Measurements from ENCODE around the gene RTP5.
"Not testable (repeated sequence)": the region's sequence is repeated elsewhere in the genome, so short reads cannot be mapped to it uniquely, and the experiment has no call there.

RTP5 gene

DNA sequence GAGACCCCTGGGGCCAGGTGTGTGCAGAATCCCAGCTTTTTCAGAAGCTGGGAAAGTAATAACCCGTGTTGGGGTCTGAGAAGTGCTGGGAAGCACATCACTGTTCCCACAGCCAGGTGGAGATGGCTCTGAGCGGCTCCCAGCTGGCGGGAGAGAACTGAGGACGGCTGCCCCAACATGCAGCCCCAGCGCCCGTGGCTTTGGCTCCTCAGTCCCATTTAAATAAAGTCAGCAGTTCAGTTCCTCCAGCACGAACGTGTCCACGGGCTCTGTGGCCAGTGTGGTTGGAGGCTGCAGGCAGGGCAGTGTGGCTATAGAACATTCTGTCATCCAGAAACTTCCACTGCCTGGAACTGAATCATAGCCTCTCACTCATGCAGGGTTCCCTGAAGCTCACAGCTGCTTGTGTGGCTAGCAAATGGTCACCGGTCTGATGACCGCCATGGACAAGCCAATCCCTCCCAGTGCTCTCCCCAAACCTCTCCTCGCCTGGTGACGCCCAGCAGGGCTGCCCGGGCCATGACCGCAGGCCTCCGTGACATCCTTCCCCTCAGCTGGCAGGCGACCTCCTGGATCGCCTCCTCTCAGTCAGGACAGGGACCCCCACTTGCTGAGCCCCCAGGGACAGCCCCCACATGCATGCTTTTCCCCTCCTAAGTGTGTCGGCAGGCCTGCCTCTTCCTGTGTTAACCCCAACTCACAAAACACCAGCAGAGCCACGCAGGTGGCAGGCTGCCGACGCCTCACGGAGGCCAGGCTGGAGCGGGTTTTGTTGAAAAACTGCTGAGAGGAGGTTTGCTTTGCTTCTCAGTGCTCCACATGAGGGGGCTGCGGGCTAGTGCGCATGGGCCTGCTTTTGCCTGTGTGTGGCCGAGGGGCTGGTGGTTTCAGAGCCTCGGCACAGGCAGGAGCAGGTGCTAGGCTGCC, 1.3 kb downstream of the RTP5 start:
- no peak for DNase-seq (ENCODE audit: low read depth)

DNA sequence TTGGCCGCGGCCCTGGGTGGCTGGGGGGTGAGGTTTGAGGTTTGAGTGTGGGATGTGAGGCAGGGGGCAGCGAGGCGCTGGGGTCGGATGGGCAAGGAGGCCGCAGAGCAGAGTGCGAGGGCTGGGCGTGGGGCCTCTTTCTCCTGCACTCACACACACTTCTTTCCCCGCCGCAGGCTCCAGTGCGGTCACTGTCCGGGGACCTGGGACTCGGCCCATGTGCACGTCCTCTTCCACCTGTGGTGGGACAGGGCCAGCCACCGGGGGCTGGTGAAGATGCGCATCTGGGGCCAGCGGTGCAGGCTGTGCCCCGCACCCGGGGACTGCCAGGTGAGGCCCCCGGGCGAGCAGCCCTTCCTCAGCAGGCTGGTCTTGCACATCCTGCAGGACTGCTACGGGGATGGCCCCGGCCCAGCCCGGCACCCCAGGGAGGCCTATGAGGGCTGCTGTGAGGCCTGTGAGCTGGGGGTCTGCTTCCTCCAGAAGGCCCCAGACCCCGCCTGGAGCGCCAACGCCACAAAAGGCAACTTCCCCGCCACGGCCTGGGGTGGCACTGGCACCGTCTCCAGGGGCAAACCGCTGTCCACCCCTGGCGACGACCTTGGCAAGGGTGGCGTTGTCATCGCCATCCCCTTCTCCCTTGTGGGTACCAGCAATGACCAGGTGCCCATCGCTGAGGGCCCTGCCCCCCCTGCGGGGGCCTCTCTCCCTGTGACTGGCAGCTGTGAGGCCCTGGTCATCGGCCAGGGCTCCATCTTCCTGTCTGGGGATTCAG, 2.2 kb downstream of the RTP5 start:
- no peak for DNase-seq (ENCODE audit: low read depth)

DNA sequence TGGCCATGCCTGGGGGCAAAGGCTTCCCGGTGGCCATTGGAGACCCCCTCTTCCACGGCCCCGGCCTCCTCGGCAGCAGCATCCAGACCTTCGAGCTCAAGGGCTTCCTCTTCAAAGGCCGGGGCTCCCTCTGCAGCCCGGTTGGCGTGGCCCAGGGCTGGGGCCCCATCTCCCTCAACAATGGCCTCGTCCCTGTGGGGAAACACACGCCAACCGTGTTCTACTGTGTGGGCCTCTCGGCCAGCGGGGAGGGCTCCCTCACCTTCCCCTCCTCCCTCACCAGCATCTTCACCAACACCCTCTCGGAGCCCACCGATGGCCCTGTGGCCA, 2.7 kb downstream of the RTP5 start:
- no peak for DNase-seq (ENCODE audit: low read depth)

DNA sequence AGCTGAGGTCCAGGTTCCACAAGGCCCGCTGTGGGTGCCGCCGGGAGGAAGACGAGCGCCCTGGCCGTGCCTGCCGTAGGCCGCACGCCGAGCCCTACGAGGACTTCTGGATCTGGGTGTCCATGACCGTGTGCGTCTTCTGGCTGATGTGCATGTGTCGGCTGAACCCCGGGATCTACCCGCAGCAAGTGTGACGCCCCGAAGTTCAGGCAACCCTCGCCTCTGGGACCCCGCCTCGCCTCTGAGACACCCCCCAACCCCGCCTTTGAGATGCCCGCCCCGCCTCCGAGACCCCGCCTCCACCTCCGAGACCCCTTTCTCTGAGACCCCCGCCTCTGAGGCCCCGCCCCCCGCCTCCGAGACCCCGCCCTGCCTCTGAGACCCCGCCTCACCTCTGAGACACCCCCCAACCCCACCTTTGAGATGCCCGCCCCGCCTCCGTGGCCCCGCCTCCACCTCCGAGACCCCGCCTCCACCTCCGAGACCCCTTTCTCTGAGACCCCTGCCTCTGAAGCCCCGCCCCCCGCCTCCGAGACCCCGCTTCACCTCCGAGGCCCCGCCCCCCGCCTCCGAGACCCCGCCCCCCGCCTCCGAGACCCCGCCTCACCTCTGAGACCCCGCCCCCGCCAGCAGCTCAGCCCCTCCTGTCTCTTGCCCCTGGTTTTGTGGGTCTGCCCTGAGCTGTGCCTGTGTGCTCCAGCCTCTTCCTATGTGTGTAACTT, 3.7 kb downstream of the RTP5 start:
- no peak for DNase-seq (ENCODE audit: low read depth)

DNA sequence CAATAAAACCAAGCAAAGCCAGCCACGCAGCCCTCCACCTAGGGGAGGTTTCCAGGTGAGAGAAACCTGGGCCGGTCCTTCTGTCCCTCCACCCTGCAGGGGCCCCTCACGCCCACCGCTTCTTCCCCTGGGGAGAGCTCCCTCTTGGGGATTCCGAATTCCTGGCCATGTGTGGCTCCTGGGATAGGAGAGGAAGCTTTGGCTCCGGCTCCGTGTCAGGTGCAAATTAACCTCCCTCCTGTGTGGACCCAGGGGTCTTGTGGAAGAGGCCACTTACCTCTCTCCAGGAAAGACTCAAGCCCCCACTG, 4.2 kb downstream of the RTP5 start:
- no peak for DNase-seq (ENCODE audit: low read depth)

DNA sequence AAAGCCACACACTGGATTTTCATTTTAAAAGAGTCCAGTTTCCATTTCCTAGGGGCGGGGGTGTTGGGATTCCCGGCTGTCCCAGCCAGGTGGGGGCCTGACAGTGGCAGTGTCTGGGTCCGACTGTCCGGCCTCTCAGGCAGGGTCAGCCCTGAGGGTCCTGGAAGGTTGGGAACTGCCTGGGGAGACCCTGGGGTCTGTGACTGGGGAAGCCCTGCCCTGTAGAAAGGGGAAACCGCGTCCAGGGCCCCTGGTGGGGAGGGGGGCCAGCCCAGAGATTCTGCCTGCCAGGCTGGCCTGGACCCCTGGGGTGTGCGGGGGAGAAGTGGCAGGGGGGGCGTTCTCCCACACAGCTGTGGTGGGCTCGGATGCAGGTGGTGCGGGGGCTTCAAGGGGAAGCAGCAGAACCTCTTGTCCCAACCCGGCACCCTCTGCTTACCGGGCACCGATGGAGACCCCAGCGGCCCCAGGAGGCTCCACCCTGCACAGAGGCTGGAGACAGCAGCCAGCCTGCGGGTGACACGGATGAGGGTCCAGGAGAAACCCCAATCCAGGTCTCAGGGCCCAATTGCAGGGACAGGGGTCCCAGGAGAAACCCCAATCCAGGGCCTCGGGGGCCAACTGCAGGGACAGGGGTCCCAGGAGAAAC, 4.9 kb downstream of the RTP5 start:
- DNase-seq (ENCODE audit: low read depth), result no peak

DNA sequence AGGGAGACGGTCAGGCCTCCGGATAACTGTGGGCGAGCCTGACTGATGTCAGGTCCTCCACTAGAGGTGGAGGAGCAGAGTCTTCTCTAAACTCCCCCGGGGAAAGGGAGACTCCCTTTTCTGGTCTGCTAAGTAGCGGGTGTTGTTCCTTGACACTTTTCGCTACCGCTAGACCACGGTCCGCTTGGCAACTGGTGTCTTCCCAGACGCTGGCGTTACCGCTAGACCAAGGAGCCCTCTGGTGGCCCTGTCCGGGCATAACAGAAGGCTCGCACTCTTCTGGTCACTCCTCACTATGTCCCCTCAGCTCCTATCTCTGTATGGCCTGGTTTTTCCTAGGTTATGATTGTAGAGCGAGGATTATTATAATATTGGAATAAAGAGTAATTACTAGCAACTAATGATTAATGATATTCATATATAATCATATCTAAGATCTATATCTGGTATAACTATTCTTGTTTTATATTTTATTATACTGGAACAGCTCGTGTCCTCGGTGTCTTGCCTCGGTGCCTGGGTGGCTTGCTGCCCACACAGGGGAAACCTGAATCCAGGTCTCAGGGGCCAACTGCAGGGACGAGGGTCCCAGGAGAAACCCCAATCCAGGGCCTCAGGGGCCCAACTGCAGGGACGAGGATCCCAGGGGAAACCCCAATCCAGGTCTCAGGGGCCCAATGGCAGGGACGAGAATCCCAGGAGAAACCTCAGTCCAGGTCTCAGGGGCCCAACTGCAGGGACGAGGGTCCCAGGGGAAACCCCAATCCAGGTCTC, 6.4 kb downstream of the RTP5 start:
- not testable (repeated sequence) for DNase-seq (ENCODE audit: low read depth)

DNA sequence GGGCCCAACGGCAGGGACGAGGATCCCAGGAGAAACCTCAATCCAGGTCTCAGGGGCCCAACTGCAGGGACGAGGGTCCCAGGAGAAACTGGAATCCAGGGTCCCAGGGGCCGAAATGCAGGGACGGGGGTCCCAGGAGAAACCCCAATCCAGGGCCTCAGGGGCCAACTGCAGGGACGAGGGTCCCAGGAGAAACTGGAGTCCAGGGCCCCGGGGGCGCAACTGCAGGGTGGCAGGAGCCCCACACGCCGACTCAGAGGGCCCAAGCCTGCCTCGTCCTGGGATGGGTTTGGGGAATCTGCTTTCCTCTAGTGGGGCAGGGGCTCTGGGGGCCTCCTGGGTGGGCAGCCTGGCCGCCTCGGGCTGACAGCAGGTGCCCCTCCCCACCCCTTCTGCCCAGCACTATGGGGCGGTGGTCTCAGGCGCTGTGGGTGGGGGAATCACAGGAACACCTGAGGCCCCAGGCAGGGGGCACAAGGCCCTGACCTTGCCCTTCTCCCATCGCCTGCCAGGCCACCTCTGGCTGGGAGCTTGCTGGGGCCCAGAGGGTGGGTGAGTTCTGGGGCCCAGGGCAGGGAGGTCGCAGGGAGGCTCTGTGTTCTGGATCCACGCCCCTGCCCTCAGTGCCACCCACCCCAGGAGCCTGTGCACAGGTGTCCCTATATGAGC, 7.1 kb downstream of the RTP5 start:
- DNase-seq (ENCODE audit: low read depth), result no peak

DNA sequence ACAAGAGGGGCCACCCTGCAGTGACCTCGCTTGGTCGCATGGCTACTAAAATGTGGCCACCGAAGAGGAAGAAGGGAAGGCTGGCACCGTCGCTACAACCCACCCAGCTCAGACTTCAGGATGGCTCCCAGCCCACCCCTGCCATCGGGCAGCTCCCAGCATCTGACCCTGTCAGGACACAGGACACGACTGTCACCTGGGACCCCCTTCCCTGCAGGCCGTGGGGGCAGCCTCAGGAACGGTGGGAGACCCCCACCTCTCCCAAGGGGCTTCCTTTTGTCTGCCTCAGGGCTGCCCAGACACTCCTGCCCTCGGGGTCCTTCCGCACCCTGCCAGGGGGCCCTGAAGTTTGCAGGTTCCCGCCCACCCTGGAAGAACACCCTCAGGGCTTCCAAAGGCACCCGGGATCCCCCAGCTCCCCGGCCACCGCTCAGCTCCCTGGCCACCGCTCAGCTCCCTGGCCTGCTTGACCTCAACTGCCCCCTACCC, 7.7 kb downstream of the RTP5 start:
- DNase-seq (ENCODE audit: low read depth), result no peak

DNA sequence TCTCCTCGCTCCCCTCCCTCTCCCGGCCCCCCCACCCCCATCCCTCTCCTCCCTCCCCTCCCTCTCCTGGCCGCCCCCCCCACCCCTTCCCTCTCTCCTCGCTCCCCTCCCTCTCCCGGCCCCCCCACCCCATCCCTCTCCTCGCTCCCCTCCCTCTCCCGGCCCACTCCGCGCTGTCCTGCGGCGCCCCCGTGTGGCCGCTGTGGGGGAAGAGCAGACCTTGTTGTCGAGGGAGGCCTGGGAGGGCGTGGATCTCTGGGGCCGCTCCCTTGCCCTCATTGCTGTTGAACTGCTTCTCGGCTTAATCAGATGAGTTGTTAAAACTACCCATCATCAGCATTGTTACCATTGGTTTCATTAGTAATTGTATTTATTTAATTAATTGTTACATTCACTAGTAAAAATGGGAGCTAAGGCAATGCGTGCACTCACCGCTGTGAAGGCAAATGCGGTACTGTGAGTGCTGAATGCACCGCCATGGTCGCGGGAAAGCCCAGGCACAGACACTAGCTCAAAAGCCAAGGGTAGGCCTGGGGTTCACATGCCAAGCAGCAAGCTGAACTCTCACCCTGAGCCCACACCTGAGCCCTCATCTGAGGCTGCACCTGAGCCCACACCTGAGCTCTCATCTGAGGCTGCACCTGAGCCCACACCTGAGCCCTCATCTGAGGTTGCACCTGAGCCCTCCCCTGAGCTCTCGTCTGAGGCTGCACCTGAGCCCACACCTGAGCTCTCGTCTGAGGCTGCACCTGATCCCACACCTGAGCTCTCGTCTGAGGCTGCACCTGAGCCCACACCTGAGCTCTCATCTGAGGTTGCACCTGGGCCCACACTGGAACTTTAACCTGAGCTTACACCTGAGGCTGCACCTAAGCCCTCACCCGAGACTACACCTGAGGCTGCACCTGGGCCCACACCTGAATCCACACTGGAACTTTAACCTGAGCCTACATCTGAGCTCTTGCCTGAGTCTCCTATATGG, 8.8 kb downstream of the RTP5 start:
- no peak for DNase-seq (ENCODE audit: low read depth)

DNA sequence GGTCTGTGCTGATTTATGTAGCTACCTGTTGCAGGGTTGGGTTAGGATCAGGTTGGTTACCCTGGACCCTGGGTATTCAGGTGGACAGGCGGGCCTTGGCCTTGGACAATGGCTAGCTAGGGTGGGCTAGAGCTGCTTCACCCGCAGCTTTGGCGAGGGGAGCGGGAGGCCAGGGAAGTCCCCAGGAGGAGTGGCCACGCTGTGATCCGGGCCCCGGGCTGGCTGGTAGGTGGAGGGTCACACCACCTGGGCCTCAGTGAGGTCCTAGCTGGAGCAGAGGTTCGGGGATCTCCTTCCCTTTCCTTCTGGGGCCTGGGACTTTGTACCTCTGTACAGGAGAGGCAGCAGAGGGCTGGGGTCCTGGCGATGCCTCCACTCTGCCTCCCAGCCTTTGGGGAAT, 9.8 kb downstream of the RTP5 start:
- DNase-seq (ENCODE audit: low read depth), result no peak

DNA sequence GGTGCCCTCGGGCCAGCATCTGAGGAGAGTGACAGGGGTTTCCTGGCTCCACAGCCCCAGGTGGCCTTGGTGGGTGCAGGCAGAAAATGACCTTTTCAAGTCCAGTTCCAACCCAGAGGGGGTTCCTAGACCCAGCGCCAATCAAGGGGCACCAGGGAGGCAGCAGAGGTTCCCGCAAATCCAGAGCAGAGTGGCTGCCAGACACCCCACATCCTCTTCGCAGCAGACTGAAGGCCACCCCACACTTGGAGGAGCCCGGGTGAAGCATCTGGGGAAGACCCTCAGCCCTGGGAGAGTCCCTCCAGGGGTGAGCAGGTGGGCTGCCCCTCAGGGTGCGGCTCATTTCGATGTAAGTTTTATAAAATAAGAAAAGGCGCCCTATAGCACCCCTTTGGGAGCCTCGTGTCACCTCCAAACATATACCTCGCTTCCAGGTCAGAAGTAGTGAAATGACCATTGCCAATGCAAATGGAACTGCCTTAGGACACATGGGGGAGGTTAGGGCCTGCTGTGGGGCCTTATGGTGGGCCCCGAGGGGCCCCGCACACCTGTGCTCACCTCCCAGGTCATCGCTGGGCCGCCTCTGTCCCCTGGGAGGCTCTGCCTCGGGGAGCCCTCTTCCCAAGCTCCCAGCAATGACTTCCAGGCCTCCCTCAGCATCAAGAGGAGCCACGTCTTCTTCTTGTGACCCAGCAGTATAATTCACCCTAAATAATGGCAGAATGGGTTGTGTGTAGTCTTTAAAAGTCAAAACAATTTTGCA, 11.0 kb downstream of the RTP5 start:
- DNase-seq (ENCODE audit: low read depth), result no peak

DNA sequence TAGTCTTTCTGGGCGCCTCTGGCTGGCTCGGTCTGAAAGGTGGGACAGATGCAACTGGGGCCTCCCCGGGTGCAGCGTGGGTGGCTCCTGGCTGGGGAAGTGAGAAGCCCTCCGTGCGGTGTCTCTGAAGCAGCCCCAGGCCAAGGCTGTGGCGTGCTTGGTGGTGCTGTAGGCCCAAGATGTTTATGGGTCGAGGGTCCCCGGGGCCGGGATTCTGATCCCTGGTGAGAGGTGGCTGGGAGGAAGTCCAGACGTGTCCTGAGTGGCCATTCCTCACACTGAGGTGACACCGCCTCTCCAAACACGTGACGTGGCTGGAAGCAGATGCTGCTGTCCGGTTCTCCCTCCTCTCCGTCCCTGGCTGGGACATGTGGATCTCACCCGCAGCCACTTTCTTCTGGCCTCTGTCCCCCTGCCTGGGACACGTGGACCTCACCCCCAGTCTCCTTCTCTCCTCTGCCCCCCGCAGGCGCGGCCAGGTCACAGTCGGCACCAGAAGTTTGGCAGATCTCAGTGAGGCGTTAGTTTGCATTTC, 12.6 kb downstream of the RTP5 start:
- no peak for DNase-seq (ENCODE audit: low read depth)

DNA sequence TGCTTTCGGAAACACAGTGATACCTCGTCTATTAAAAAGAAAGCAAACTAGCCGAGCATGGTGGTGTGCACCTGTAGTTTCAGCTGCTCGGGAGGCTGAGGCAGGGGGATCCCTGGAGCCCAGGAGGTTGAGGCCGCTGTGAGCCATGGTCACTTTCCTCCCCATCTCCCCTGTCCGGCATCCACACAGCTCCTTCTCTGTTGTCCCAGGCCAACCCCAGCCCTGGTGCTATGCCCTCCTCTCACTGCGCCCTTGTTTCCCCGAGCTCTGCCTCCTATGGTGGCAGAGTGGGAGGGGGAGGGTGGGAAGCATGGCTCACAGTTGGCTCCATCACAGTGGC, 15.4 kb downstream of the RTP5 start:
- no peak for DNase-seq (ENCODE audit: low read depth)

DNA sequence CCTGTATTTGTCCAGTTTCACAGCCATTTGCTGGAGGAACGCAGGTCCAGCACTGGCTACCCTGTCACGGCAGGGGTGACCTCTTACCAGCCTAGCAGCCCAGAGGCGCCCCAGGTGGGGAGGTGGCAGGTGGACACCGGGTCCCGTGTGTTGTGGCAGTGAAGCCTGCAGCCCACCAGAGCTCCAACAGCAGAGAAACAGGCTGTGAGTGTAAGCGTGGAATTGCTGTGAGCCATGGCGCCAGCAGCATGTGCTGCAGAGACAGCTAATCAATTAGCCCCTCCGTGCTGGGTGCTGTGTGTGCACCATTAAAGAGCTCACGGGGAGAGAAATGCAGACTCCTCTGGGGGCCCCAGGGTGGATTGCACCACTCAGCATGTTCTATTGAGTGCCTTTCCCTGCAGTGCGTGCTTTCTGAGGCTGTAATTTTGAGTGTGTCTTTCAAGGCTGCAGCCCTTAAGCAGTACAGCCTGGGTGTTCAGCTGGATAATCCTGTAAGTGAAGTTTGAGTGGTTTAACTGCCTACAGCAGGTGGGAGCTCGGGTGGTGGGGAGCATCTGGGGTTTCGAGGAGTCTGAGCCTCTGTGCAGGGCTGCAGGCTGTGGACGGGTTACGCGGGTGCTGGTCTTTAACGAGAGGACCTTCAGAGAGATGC, 15.9 kb downstream of the RTP5 start:
- no peak for DNase-seq (ENCODE audit: low read depth)

DNA sequence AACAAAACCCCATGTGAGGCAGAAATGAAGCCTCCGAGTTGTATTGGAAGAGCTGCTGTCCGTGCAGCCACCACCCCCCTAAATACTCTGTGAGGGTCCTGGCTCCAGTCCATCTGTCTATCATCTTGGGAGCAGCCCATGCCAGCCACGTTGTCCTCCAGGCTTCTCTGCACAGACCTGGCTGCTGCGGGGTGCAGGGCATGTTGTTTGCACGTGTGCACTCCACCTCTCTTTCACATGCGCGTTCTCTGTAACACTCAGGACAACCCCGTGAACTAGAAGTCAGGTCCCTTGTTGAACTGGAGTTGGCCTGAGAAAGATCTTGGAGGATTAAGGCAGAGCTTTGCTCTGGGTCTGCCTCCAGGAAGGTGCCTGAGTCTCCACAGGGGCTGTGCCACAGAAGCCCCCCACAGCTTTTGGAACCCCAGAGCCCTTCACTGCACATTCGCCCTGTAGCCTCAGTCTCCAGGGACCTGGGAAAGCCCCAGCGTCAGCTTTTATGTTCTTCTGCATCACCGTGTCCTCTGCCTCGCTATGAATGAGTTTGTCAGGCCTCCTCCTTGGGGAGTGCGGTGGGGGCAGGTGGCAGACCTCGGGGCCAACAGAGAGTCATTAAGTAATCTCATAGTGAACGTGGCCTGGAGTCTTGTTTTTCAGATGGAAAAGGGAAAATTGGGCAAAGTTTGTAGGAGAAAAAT, 16.6 kb downstream of the RTP5 start:
- no peak for DNase-seq (ENCODE audit: low read depth)

DNA sequence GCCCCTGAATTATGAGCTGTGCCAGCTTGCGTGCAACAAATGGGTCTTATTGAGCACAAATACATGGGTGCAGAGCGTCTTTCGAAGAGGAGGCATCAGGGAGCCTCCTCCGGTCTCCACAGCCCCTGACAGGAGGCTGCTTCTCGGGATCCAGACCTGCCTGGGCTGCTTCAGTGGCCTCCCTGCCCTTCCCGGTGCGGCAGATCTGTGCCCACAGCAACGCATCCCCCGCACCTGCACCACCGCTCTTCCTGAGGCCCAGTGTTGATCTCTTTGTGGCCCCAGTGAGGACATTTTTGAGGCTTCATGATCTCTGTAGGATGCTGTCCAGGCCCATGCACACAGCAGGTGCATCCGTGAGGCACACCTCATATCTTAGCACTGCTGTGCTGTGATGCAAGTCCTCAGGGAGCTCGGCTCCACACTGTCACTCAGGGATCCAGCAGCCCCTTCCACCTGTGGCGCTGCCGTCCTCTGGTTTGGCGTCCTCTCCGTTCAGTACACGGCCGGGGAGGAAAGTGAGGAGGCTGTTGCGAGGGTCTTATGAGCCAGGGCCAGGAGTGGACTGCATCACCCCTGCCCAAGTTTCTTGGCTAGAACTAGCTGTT, 17.4 kb downstream of the RTP5 start:
- DNase-seq (ENCODE audit: low read depth), result no peak
